ENCODE data around the gene IL13RA1. TPM values are rescaled to one million over a fixed set of nuclear protein-coding genes. Genes with fewer than 3 reads are reported as not detected.

Gene IL13RA1
- 1.8 and 3.2 TPM in 2 replicates for total RNA-seq (ENCODE audit: low replicate concordance)

- Histone ChIP-seq H3F3A (ENCODE audit: low read depth) (no peaks in the 10 kb centered on the region), H4K20me1 (ENCODE audit: low read depth) (no peaks in the 10 kb centered on the region), H3K4me1 (no peaks in the 10 kb centered on the region), H3K9me3 (ENCODE audit: low read depth) (no peaks in the 10 kb centered on the region), H3K27me3 (peaks cover 42% of the 10 kb centered on the region), H3K4me3 (peak within 1 kb of the TSS; percentile 63), H3K79me2 (ENCODE audit: low read depth) (no peaks in the 10 kb centered on the region), H3K36me3 (no peaks in the 10 kb centered on the region), H3K4me2 (peak within 1 kb of the TSS; percentile 83), H3K27ac (no peak within 1 kb of the TSS), H2AFZ (replicated peaks) (peak within 1 kb of the TSS; percentile 72), H3K9ac (no peak within 1 kb of the TSS)
- Mint-ChIP-seq H3K36me3 (peaks cover 1% of the 10 kb centered on the region), H3K27me3 (ENCODE audit: insufficient read depth, low read depth) (peaks cover 8% of the 10 kb centered on the region), H3K27ac (no peak within 1 kb of the TSS), H3K9me3 (no peaks in the 10 kb centered on the region), H3K4me3 (peak within 1 kb of the TSS; percentile 86), H3K4me1 (peaks cover 36% of the 10 kb centered on the region)
- DNase-seq (ENCODE audit: low spot score) = peak; percentile 96
- TF ChIP-seq EZH2 (IDR thresholded peaks at IDR 0.05) (no peak), EZH2phosphoT487 (IDR thresholded peaks at IDR 0.05) (no peak)
- TF ChIP-seq, protein P1, sequence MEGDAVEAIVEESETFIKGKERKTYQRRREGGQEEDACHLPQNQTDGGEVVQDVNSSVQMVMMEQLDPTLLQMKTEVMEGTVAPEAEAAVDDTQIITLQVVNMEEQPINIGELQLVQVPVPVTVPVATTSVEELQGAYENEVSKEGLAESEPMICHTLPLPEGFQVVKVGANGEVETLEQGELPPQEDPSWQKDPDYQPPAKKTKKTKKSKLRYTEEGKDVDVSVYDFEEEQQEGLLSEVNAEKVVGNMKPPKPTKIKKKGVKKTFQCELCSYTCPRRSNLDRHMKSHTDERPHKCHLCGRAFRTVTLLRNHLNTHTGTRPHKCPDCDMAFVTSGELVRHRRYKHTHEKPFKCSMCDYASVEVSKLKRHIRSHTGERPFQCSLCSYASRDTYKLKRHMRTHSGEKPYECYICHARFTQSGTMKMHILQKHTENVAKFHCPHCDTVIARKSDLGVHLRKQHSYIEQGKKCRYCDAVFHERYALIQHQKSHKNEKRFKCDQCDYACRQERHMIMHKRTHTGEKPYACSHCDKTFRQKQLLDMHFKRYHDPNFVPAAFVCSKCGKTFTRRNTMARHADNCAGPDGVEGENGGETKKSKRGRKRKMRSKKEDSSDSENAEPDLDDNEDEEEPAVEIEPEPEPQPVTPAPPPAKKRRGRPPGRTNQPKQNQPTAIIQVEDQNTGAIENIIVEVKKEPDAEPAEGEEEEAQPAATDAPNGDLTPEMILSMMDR (IDR thresholded peaks at IDR 0.05) = no peak
These were observed at the start of gene IL13RA1 for GRCh38 chrX:118726887-118727685. Gene IL13RA1, plus strand, starts transcription at chrX:118727606. Its CDS starts 33 bp downstream, at chrX:118727639.

DNA sequence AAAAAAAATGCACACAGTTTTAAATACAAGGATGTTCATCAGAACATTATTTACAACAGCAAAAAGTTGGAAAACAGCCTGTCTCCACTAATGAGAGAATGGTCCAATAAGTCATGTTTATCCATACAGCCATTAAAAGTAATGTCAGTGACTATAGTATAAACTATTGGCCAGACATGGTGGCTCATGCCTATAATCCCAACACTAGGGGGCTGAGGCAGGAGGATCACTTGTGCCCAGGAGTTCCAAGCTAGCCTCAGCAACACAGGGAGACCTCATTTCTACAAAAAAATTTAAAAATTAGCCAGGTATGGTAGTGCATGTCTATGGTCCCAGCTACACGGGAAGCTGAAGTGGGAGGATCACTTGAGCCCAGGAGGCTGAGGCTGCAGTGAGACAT lies 48.1 kb upstream of the IL13RA1 start:
- no peaks in the 10 kb centered on the region for H3K36me3 ChIP-seq
- Mint-ChIP-seq H3K27ac (no peak overlapping the region), H3K4me3 (no peak overlapping the region), H3K4me1 (no peaks in the 10 kb centered on the region), H3K27me3 (ENCODE audit: insufficient read depth, low read depth) (peaks cover 2% of the 10 kb centered on the region), H3K36me3 (peaks cover 10% of the 10 kb centered on the region), H3K9me3 (no peaks in the 10 kb centered on the region)
- H2AFZ ChIP-seq (replicated peaks) = no peak overlapping the region
- no peak overlapping the region for H3K9ac ChIP-seq
- H3K9me3 ChIP-seq (ENCODE audit: low read depth) = no peaks in the 10 kb centered on the region
- no peak overlapping the region for H3K4me3 ChIP-seq
- H3K79me2 ChIP-seq (ENCODE audit: low read depth) = no peaks in the 10 kb centered on the region
- TF ChIP-seq EZH2phosphoT487 (IDR thresholded peaks at IDR 0.05) (no peak), EZH2 (IDR thresholded peaks at IDR 0.05) (no peak)
- TF ChIP-seq, protein P1 (IDR thresholded peaks at IDR 0.05) = no peak
- no peak for DNase-seq (ENCODE audit: low spot score)
- H3K4me2 ChIP-seq = no peak overlapping the region
- no peaks in the 10 kb centered on the region for H3K27me3 ChIP-seq
- H3K27ac ChIP-seq = no peak overlapping the region
- no peaks in the 10 kb centered on the region for H3K4me1 ChIP-seq
- H3F3A ChIP-seq (ENCODE audit: low read depth) = no peaks in the 10 kb centered on the region
- no peaks in the 10 kb centered on the region for H4K20me1 ChIP-seq (ENCODE audit: low read depth)

- DNase-seq (ENCODE audit: low spot score) = no peak
- no peak overlapping the region for H3K4me3 ChIP-seq
- no peaks in the 10 kb centered on the region for H4K20me1 ChIP-seq (ENCODE audit: low read depth)
- Mint-ChIP-seq H3K27ac (no peak overlapping the region), H3K4me3 (no peak overlapping the region), H3K27me3 (ENCODE audit: insufficient read depth, low read depth) (peaks cover 2% of the 10 kb centered on the region), H3K9me3 (no peaks in the 10 kb centered on the region), H3K4me1 (no peaks in the 10 kb centered on the region), H3K36me3 (peaks cover 10% of the 10 kb centered on the region)
- no peaks in the 10 kb centered on the region for H3K4me1 ChIP-seq
- no peaks in the 10 kb centered on the region for H3K9me3 ChIP-seq (ENCODE audit: low read depth)
- H2AFZ ChIP-seq (replicated peaks) = no peak overlapping the region
- H3K36me3 ChIP-seq = no peaks in the 10 kb centered on the region
- H3K9ac ChIP-seq = no peak overlapping the region
- H3K4me2 ChIP-seq = no peak overlapping the region
- TF ChIP-seq, protein P1 (IDR thresholded peaks at IDR 0.05) = no peak
- no peak for TF ChIP-seq EZH2 (IDR thresholded peaks at IDR 0.05)
- no peaks in the 10 kb centered on the region for H3K27me3 ChIP-seq
- H3K27ac ChIP-seq = no peak overlapping the region
- H3F3A ChIP-seq (ENCODE audit: low read depth) = no peaks in the 10 kb centered on the region
- no peaks in the 10 kb centered on the region for H3K79me2 ChIP-seq (ENCODE audit: low read depth)
These were observed 45.0 kb upstream of the IL13RA1 start for GRCh38 chrX:118682258-118683014.
